AML-193 (cell line): ENCODE measurements around the gene FOSL2.
"Not testable (repeated sequence)": the region's sequence is repeated elsewhere in the genome, so short reads cannot be mapped to it uniquely, and the experiment has no call there.

Experiments
- DNase-seq, 2 experiments: peaks; one replicate each; lab custom pipeline; 2025; lab: John Stamatoyannopoulos, UW

FOSL2 gene

GRCh38 chr2:28357948-28358667 lies 34.5 kb upstream of the FOSL2 start:
- DNase-seq, result no peak

GRCh38 chr2:28358668-28359201 lies 33.9 kb upstream of the FOSL2 start:
- DNase-seq, result no peak

GRCh38 chr2:28359222-28360057 lies 33.2 kb upstream of the FOSL2 start:
- DNase-seq, result peak; percentile 93 to 96

GRCh38 chr2:28360058-28360717 lies 32.5 kb upstream of the FOSL2 start:
- DNase-seq, result peak; percentile 64 to 72

GRCh38 chr2:28360718-28361293 lies 31.9 kb upstream of the FOSL2 start:
- no peak for DNase-seq

- DNase-seq, result no peak
Observed at GRCh38 chr2:28361991-28362710, 30.5 kb upstream of the FOSL2 start.

- no peak for DNase-seq
Observed at GRCh38 chr2:28362991-28363521, 29.6 kb upstream of the FOSL2 start.

GRCh38 chr2:28363686-28364280 lies 28.9 kb upstream of the FOSL2 start:
- no peak for DNase-seq

- DNase-seq, result no peak
Observed at GRCh38 chr2:28364610-28365009, 28.0 kb upstream of the FOSL2 start.

- no peak for DNase-seq
Observed at GRCh38 chr2:28365158-28365557, 27.5 kb upstream of the FOSL2 start.

- DNase-seq, result no peak
Observed at GRCh38 chr2:28366149-28366495, 26.5 kb upstream of the FOSL2 start.

- peak; percentile 67 to 80 for DNase-seq
Observed at GRCh38 chr2:28366496-28367282, 26.0 kb upstream of the FOSL2 start.

- no peak for DNase-seq
Observed at GRCh38 chr2:28367667-28368356, 24.8 kb upstream of the FOSL2 start.

- DNase-seq, result no peak
Observed at GRCh38 chr2:28368357-28368798, 24.3 kb upstream of the FOSL2 start.

- DNase-seq, result no peak
Observed at GRCh38 chr2:28369358-28369757, 23.3 kb upstream of the FOSL2 start.

- DNase-seq, result no peak
Observed at GRCh38 chr2:28370354-28370753, 22.3 kb upstream of the FOSL2 start.

GRCh38 chr2:28371728-28372127 lies 20.9 kb upstream of the FOSL2 start:
- not testable (repeated sequence) for DNase-seq

- no peak for DNase-seq
Observed at GRCh38 chr2:28373854-28374253, 18.8 kb upstream of the FOSL2 start.

GRCh38 chr2:28374331-28374730 lies 18.3 kb upstream of the FOSL2 start:
- no peak for DNase-seq
